ENCODE results near the gene NME3. TPM values are rescaled to one million over a fixed set of nuclear protein-coding genes. Genes with fewer than 3 reads are reported as not detected.

The NME3 gene
- total RNA-seq, 1 donor from 2014 or later: 33.9 TPM

DNA sequence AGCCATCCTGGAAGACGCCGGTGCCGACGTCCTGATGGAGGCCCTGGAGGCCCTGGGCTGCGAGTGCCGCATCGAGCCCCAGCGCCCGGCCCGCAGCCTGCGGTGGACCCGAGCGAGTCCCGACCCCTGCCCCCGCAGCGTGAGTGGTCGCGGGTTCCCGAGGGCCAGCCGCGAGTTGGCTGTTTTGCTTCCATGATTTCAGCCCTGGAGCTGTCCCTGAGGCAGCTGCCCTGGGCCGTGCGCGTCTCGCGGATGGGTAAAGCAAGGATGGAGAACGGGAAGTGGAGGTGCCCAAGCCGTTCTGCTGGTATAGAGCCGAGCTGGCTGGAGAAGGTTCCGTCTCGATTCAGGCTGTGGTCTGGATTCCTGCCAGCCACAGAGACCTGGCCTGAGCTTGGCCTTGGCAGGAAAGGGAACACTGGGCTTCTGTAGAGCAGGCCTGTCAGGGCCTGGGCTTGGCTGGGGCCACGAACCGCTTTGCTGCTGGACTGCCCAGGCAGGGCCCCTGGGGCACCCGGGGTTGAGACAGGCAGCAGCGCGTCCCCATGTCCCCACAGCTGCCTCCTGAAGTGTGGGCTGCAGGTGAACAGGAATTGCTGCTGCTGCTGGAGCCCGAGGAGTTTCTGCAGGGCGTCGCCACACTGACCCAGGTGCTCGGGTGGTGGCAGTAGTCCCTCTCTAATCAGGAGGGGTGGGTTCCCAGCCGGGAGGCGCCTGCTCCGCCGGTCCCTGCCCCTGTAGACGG lies 2.5 kb upstream of the NME3 start:
- no peak for ATAC-seq
- intact Hi-C loops (cut with DNase I): no loop called here
- no peak for DNase-seq (ENCODE audit: missing footprints)

DNA sequence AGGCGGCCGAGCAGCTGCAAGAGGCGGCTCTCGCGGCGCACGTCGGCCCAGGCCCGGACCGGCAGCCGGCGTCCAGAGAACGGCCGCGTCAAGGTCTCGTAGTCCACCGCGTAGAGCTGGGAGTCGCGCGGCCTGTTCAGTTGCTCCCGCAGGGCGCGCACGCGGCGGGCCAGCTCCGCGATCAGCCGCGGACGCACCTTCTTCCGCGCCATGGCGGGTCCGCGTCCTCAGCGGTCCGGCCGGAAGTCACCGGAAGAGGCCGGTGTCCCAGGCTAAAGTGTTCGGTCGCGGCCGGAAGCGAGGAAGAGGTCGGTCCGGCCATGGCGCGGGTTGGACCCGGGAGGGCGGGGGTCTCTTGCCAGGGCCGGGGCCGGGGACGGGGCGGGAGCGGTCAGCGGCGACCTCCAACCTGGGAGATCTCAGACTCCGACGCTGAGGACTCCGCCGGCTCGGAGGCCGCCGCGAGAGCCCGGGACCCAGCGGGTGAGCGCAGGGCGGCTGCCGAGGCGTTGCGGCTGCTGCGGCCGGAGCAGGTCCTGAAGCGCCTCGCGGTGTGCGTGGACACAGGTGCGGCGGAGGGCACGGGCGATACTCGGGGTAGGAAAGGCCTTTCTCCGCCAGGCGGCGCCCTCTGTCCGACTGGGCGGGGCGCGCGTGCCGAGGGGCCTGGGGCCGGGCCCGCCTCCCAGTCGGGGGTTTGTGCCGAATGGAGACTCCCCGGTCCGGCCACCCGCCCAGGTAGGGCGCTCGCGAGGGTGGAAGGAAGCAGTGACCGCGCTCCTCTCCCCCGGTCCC lies 1.8 kb upstream of the NME3 start, which contains the start of gene MRPS34:
MRPS34 (minus strand) TSS at position 227 of the 795 bp plus-strand sequence; CDS start at position 212, 15 bp downstream.
- DNase-seq (ENCODE audit: missing footprints) (peak; percentile 93), ATAC-seq (peak; percentile 70)
- intact Hi-C loops (cut with DNase I): no loop called here

- intact Hi-C loops (cut with DNase I): no loop called here
- DNase-seq (ENCODE audit: missing footprints): no peak
- no peak for ATAC-seq
Observed at GRCh38 chr16:1772362-1772907, 1.1 kb upstream of the NME3 start, which contains the start of gene EME2. EME2 (plus strand) TSS chr16:1772810; CDS start chr16:1773228, 418 bp downstream.

- DNase-seq (ENCODE audit: missing footprints) (no peak), ATAC-seq (no peak)
- intact Hi-C loops (cut with DNase I): no loop called here
Observed at GRCh38 chr16:1771864-1772361, 570 bp upstream of the NME3 start.

DNA sequence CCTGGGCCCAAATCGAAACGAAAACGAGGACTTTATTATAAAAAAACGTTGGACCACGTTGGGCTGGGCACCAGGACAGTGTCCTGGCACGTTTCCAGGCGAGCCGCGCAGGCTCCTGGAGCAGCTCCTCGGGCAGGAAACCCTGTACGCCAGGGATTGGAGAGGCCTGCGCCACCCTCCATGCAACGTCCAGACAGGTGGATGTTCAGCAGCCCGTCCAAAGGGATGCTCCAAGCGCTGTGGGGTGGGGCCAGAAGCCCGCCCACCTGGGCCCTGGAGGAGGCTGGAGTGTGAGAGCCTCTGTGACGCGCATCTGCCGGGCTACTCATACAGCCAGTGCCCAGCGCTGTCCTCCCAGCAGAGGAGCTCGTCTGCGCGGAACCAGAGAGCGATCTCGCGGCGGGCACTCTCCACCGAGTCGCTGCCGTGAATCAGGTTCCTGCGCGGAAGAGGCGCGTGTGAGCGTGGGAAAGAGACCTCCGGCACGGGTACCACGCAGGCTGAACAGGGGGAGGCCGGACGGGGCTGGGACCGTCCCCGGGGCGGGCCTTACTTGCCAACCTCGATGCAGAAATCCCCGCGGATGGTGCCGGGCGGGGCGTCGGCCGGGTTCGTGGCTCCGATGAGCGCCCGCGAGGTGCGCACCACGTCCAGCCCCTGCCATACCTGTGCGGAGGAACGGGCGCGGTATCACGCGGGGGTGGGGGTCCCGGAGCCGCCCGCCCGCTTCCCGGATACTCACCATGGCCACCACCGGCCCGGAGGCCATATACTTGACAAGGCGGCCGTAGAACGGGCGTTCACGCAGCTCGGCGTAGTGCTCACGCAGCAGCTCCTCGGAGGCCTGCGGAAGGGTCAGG lies 785 bp downstream of the NME3 start:
- ATAC-seq (peak; percentile 11), DNase-seq (ENCODE audit: missing footprints) (no peak)
- intact Hi-C loops (cut with DNase I): no loop called here

- ATAC-seq: no peak
- no peak for DNase-seq (ENCODE audit: missing footprints)
- intact Hi-C loops (cut with DNase I): no loop called here
Observed at GRCh38 chr16:1769402-1770300, 1.7 kb downstream of the NME3 start.

- DNase-seq (ENCODE audit: missing footprints): no peak
- intact Hi-C loops (cut with DNase I): no loop called here
- ATAC-seq: no peak
Observed at GRCh38 chr16:1768767-1769401, 2.5 kb downstream of the NME3 start.

DNA sequence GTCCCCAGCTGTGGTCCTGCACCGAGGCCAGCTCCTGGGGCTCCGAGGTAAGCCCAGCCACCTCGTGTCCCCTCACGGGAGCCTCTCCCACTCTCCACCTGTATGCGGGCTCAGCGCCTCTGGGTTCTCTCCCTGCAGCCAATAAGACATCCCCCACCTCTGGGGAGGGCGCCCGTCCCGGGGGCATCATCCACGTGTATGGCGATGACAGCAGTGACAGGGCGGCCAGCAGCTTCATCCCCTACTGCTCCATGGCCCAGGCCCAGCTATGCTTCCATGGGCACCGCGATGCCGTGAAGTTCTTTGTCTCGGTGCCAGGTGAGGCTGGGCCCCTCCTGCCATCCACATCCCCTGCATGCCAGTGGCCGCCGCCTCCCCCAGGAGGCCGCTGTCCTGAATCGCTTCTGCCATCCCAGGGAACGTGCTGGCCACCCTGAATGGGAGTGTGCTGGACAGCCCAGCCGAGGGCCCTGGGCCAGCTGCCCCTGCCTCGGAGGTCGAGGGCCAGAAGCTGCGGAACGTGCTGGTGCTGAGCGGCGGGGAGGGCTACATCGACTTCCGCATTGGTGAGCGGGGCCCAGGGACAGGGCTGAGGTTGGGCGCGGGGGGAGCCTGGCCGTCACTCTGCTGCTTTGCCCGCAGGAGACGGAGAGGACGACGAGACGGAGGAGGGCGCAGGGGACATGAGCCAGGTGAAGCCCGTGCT lies 3.1 kb downstream of the NME3 start:
- intact Hi-C loops (cut with DNase I): no loop called here
- DNase-seq (ENCODE audit: missing footprints) (no peak), ATAC-seq (no peak)

GRCh38 chr16:1767116-1767994 lies 4.0 kb downstream of the NME3 start:
- intact Hi-C loops (cut with DNase I): no loop called here
- ATAC-seq (no peak), DNase-seq (ENCODE audit: missing footprints) (no peak)

DNA sequence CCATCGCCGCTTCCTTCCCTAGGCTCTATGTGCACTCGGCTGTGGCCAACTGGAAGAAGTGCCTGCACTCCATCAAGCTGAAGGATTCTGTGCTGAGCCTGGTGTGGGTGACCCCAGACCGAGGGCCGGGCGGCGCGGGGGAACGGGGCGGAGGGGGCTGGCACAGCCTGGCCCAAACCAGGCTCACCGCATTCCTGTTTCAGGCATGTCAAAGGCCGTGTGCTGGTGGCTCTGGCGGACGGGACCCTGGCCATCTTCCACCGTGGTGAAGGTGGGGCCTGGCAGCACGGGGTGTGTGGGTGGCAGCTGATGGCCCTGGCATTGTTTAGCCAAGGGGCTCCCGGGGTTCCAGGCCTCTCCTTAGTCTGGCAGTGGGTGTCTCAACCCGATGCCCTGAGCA lies 4.6 kb downstream of the NME3 start:
- ATAC-seq: no peak
- no peak for DNase-seq (ENCODE audit: missing footprints)
- intact Hi-C loops (cut with DNase I): no loop called here

DNA sequence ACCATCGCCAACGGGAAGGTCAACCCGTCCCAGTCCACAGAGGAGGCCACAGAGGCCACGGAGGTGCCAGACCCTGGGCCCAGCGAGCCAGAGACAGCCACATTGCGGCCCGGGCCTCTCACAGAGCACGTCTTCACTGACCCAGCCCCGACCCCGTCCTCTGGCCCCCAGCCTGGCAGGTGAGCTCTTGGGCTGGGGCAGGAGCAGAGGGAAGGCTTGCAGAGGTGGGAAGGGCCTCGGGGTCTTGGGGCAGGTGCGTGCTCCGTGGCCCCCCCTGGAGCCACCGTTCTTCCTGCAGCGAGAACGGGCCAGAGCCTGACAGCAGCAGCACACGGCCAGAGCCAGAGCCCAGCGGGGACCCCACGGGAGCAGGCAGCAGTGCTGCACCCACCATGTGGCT lies 5.1 kb downstream of the NME3 start:
- intact Hi-C loops (cut with DNase I): no loop called here
- DNase-seq (ENCODE audit: missing footprints): no peak
- no peak for ATAC-seq

- ATAC-seq (no peak), DNase-seq (ENCODE audit: missing footprints) (no peak)
- intact Hi-C loops (cut with DNase I): no loop called here
Observed at GRCh38 chr16:1765826-1766225, 5.5 kb downstream of the NME3 start.

DNA sequence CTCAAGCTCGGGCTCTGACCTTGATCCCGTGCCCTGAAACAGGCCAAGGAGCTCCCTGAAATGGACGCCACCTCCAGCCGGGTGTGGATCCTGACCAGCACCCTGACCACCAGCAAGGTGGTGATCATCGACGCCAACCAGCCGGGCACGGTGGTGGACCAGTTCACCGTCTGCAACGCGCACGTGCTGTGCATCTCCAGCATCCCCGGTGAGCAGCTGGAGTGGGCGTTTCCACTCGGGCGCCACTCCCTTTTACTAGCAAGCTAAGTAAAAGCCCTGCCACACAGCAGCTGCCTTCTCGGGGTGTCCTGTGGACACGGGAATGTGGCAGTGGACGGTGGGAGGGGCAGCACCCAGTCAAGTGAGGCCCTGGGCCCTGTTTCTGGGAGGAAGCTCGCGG lies 6.4 kb downstream of the NME3 start:
- no peak for ATAC-seq

GRCh38 chr16:1763521-1764511 lies 7.5 kb downstream of the NME3 start:
- DNase-seq (ENCODE audit: missing footprints) (no peak), ATAC-seq (peak; percentile 10)
- intact Hi-C loops (cut with DNase I): no loop called here

More for the DNA sequence above, 6.4 kb downstream of the NME3 start:
- intact Hi-C loops (cut with DNase I): no loop called here
- no peak for DNase-seq (ENCODE audit: missing footprints)

Data from Right ventricle myocardium inferior (tissue), 1 donor.